HG02763 (cell line): ENCODE measurements around the gene CYTH4.

Experiments used
- ATAC-seq: cut with Tn5 transposase; IDR thresholded peaks from one replicate; pipeline ENCODE4 v1.9.1; 2021; ENCODE audit warnings: mild to moderate bottlenecking, moderate library complexity; ENCODE audit not compliant: unreplicated experiment

The CYTH4 gene

DNA sequence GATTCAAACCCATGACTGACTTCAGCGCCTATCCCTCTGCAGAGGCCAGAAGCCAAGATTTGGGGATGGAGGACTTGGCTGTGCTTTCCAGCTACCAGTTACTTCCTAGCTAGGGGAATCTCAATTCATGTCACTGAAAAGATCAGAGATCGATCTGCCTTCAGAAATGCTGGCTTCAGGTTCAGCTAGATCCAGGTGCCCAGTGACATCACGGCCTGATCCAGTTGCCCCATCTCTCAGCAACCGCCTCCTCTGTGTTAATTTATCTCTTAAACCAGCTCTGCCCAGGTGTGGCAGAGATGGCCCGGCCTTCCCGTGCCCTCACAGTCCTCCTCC is 24.2 kb downstream of the CYTH4 start:
- ATAC-seq: no peak

DNA sequence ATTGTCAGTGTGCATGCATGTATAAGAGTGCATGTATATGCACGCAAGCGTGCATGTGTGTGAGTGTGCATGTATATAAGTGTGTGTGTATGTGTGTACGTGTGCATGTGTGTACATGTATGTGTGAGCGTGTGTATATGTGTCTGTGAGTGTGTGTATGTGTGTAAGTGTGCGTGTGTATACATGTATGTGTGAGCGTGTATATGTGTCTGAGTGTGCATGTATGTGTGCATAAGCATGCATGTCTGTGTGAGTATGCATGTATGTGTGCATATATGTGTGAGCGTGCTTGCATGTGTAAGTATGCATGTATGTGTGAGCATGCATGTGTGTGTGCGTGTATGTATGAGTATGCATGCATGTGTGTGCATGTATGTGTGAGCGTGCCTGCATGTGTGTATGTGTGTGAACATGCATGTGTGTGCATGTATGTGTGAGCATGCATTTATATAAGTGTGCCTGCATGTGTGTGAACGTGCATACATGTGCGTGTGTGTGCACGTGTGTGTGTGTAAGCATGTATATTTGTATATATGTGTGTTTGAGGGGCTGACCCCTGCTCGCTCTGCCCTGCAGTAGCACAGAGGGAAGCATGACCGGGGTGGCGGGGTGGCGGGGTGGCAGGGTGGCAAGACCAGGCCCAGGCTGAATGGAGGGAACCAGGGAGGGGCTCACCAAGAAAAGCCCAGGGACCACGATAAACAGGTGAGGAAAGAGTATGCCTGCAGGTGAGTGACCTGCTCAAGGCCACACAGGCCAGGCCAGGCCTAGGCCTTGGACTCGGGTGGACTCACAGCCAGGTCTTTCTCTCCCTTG is 26.3 kb downstream of the CYTH4 start:
- no peak for ATAC-seq

DNA sequence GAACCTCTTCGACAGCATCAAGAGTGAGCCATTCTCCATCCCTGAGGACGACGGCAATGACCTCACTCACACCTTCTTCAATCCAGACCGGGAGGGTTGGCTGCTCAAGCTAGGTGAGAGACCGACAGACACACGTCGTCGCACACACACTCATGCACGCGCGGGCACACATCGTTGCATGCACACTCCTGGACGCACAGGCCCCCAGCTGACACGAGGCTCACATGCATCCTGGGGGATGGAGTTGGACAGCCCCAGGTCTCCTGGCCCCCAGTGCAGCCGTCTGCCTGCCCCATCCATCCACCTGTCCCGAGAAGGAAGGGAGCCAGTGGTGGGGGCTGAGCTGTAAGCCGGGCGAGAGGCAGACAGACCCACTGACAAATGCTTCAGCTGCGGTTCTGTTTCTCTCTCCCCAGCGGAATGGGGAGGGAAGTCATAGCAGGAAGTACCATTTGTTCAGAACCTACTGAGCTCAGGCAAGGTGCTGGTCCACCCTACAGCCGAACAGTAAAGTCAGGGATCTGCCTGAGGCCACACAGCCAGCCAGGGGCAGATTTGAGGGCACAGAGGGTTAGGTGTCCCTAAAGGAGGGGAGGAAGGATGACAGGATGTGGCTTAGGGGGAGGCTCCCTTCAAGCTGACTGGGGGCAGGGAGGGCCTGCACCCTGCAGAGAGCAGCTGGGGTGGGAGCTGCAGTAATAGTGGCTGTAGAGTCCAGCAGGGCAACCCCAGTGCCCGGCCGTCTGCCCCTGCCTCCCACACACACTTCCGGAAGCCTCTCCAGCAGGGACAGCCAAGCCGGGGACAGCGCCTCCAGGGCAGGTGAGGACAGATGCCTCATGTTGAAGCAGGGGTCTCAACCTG is 27.1 kb downstream of the CYTH4 start:
- no peak for ATAC-seq

DNA sequence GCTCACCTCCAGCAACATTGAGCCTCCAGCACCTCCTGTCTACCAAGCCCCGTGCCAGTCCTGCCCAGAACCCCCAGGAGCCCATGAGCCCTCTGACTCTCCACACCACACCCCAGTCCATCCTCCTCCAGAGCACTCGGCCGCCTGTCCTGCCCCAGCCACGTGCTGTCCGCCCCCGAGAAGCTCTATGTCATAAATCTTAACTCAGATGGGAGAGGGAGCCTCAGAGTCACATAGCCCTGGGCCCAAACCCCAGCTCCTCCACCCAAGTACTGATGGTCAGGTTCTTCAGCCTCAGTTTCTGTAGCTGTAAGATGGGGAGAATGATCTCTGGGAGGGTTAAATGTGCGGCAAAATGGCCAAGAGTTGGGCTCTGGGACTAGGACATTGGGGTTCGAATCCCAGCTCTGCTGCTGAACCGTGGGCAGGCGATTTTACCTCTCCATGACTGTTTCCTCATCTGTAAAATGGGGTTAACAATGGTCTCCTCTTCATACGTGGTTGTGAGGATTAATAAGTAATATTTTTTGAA is 27.8 kb downstream of the CYTH4 start:
- no peak for ATAC-seq

DNA sequence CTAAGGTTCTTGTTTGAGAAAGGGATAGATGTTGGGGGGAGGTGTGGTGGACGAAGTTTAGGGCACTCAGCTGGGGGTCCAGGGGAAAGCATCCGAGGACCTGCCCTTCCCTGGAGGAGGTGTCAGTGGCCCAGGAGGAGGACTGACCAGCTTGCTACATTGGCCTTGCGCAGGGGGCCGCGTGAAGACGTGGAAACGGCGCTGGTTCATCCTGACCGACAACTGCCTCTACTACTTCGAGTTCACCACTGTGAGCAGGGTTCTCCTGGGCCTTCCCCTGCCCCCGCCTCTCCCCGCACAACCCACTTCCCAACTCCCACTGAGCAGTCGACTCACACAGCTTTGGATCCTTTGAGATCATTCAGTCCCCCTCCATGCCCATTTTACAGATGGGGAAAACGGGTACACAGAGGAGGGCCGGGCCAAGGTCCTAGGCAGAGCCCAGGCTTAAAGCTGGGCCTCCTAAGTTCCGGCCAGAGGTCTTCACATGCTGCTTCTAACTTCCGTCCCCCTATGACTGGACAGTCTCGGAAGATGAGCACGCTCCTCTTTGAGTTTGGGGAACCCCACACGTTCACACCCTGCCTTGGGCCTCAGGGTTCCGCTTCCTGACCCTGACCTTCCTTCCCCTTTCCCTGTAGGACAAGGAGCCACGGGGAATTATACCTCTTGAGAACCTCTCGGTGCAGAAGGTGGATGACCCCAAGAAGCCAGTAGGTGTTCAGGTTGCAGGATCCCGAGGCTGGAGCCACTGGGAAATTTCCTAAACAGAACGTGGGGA is 28.7 kb downstream of the CYTH4 start:
- ATAC-seq: no peak

DNA sequence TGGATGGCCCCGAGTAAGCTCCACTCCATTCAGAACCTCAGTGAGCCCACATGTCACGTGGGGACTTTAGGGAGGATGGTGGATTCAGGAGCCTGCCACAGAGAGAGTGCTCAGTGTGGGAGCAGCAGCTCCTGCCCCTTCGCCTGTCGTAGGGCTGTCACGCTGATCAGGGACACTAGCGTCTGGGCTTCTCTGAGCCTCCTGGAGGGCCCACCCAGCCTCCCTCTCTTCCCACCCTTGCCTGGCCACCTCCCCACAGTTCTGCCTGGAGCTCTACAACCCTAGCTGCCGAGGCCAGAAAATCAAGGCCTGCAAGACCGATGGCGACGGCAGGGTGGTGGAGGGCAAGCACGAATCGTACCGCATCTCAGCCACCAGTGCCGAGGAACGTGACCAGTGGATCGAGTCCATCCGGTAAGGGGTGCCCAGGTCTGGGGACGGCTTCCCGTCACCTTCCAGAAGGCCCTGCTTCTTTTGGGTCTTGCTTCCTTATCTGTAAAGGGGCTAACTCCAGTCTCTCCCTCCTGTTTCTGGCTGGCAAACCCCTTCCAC is 29.5 kb downstream of the CYTH4 start:
- no peak for ATAC-seq

DNA sequence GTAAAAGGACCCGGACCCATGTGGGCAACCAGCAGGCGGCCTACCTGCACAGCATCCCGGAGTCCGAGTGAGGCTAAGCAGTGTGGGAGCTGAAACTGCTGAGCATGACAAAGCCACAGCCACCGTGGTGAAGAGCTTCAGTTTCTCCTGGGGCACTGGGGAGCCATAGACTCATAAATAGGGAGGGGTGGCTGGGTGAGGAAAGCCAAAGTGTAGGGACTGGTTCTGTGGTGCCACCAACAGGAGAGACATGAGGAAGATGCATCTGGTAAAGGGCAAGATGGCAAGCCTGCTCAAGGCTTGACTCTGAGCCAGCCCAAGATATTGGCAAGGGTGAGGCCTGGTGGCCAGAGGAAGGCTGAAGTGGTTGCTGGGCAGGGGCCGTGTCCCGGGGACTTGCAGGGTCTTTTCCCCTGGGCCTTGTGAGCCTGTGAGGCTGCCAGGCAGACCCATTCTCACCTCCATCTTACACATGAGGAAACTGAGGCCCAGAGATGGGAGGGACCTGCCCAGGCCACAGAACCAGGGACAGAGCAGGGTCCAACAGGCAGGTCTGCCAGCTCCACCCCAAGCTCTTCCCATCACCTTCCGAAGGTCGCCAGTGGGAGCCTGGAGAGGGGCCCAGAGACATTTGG is 30.4 kb downstream of the CYTH4 start:
- no peak for ATAC-seq

DNA sequence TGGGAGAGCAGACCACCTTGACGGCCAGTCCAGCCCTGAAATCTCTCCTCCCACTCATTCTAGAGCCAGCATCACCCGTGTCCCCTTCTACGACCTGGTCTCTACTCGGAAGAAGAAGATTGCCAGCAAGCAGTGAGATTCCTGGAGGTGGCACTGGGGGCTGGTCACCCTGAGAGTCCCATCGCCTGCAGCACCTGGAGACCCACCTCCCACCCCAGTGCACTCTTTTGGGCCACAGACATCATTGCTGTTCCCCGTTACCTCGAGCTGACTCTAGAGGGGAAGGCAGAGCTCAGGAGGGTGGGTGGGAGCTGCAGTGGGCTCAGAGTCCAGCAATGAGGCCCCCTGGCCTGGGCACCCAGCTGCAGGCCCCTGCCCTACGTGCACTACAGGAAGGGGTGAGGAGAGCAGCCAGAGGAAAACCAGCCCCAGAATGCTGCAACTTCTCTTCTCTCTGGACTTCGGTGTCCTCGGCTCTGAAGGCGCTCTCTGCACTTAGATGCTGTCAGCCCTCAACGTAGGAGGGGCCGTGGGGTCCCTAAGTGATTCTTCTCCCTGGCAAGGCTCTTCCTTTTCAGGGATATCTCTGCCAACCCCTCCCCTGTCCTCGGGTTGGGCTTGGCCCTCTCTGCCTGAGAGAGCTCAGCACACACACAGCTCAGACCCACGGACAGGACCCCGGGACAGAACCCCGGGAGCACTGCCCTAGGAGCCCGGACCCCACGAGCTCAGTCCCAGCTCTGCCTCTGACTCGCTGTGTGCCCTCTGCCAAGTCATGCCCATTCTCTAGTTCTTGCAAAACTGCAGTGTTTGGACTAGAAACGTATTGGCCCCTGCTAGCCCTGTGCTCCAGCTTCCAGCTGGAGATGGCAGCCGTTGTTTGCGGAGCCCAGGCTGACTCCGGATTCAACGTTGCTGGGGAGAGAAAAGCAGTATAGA is 31.3 kb downstream of the CYTH4 start:
- ATAC-seq: no peak

DNA sequence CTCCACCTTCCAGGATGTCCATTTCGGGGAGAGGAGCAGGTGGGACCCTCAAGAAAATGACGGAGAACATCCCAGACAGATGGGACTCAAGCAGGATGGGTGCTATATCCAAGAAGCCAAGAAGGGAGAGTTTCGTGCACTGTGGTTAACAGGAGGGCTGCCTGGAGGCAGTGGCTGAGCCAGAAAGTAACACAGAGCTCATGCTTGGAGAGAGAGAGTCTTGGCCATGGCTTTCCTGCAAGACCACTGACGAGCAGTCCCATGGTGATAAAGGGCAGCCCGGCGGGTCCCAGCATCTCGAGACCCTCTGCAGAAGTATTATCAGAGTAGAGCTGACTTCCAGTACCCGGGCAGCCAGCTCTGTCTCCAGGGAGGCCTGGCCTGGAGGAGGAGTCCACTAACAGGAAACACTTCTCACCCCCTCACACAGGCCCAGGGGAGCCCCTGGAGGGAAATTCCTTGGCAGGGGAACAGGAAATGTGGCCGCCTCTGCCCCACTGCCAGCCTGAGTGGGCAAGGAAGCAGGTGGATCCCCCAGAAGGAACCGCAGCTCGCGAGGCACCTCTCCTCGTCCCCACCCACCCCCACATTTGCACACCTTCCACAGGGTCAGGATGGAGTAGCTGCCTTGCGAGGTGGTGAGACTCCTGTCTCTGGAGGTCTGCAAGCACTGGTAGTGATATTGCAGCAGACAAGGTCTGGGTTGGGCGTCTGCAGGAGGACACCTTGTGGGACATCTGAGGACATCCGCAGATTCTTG is 32.2 kb downstream of the CYTH4 start:
- no peak for ATAC-seq

DNA sequence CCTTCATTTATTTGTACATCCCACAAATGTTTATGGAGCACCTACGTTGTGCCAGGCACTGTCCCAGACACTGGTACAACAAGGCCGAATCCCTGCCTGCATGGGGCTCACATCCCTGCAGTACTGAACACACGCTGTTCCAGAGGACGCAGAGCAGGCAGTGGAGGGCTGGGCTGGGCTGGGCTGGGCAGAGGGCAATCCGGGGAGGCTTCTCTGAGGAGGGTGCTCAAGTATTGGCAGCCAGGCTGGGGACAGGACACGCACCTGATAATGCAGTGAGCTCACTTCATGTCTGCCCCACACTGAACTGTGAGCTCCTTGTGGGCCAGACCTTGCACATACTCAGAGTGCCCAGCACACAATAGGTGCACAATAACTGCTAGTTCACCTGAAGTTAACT is 34.1 kb downstream of the CYTH4 start:
- no peak for ATAC-seq

DNA sequence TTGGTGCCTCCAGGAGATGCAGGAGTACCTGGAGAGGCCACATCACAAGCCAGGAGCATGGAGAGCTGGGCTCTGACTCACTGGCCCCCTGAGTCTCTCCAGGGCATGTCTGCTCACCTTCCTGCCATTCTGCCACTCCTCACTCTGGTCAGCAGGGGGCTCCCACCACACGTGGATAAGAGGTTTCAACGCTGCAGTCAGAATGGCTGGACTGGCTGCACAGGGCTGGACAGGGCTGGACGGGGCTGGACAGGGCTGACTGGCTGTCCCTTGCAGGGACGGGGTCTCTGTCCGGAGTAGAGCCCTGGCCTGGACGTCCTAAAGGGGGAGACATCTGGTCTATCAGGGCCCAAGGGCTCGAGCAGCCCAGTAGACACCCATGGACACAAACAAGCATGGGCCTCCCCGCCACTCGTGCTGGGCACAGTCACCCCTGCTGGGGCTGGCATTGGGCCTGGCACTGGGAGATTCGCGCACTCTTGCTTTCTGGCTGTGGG is 34.6 kb downstream of the CYTH4 start:
- ATAC-seq: no peak

DNA sequence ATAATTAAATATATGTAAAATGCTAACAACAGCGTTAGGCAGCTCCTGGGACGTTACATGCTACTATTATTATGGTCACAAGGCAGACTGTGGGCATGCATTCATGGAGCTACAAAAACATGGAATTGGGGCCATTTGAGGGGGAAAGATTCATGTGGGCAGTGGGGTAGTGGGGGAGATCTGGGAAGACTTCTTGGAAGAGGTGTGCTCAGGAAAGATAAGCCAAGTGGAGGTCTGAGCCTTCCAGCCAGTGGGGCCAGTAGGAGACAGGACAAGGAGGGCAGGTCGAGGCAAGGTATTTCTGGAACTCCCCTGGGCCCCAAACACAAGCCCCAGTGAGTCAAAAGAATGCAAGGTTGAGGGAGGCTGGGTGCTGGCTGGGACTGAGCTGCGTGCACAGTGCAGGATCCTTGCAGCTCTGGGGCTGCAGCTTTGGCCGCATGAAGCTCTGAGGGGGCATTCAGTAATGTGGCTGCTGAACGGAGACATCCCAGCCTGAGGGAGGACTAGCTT is 35.4 kb downstream of the CYTH4 start:
- ATAC-seq: no peak

DNA sequence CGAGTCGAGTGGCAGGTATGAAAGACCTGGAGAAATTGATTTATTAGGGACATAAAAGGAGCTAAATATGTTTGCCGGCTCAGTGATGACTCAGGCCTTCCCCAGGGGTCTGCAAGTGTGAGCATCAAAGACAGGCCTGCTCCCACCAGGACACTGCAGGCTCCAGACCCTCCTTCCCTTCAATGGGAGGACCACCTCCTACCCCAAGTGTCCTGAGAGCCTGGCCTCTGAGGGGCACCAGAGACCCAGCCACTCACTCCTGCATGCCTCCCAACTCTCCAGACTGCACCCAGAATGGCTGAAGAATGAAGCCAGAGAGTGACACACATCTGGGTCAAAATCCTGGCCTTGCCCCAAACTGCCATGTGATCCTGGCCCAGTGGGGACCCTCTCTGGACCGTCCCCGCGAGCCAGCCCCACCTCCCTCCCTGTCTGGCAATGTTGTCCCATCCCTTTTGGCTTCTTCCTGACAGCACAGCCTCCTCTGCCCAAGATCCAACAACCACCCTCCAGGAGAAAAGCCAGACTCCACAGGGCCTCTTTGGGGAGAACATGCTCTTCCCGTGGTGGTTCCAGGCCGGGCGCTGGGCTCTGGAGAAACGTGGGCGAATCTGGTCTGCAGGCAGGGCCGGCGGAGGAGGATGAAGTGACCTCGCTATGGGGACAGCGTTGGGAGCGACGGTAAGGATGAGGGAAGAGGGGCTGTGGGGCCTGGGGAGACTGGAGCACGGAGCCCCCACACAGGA is 36.2 kb downstream of the CYTH4 start:
- ATAC-seq: no peak

DNA sequence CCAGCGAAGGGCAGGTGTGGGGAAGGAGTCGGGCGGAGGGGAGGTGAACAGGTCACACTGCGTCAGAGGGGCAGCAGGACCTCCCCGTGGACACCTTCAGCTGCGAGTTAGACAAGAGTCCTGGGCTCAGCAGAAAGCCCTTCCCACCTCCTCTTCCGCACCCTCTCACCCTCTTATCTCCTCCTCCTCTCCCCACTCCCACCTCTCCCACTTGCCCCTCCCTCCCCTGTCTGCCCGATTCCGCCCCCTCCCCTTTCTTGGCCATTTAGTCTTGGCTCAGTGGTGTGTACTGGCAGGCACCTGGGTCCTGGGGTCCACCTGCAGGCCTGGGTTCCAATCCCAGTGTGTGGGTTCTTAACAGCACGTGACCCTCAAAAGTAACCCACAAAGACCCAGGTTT is 37.2 kb downstream of the CYTH4 start:
- ATAC-seq: no peak

DNA sequence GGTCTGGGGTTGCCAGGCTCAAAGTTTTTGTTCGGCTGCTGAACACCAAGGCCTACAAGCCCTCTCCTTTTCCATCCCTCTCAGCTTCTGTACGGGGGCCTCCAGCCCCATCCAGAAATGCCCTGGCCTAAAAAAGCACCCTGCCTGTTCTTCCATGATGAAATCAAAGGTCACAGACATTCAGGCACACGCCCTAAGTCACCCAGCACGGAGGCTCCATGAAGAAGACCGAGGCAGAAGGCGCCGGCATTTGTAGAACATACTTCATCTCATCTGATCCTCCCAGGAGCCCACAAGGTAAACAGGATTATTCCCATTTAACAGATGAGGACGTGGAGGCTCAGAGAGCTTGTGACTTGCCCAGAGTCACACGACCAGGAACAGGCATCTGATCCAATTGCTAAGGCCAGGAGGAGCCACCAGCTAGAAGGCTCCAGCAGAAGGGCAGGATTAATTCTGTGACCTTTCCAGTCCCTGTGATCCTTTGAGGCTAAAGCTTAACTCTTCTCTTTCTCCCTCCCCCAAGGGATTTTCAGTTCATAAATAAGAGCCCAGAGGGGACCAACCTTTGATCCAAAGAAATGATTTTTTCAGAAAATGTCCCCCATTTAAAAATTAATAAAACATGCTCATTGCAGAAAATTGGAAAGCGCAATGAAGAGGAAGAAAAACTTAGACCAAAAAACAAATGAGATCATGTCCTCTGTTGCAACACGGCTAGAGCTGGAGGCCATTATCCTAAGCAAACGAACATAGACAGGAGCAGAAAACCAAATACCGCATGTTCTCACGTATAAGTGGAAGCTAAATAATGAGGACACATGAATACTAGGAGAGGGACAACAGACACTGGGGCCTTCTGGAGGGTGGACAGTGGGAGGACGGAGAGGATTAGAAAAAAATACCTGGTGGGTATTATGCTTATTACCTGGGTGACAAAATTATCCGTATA is 38.7 kb downstream of the CYTH4 start:
- no peak for ATAC-seq

DNA sequence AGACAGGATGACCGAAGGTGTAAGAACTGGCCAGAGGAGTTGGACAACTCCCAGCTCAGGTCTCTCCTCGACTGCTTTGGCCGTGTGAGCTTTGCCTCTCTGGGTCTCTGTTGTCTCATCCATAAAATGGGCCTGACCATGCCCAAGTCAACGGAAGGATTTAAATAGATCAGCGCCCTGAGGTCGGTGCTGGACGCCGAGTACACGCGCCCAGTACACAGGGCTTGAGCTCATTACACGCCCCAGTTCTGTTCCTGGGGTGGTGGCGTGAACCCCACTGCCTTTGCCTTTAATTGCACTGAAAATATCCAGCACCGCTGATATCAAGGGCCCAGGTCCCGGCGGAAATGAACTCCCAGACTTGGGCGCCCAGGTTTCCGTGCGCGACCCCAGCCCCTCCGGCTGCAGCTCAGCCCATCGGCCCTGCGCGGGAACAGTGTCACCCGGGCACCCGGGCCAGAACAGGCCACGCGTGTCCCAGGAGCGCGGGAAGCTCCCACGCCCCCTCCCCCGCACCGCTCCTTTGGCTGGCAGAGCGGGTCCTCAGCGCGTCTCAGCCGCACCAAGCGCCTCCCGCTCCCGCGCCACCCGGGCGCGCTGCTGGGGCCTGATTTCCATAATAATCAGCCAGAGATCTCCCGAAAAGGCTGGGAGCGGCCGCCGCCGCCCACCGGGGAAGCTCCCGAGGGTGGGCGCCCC is 42.2 kb downstream of the CYTH4 start:
- ATAC-seq: no peak
